HG03064 (cell line): ENCODE results near the gene RCAN3.
"Not testable (repeated sequence)": the region's sequence is repeated elsewhere in the genome, so short reads cannot be mapped to it uniquely, and the experiment has no call there.

ENCODE experiments used
- ATAC-seq: cut with Tn5 transposase; IDR thresholded peaks from one replicate; pipeline ENCODE4 v1.9.1; 2021; ENCODE audit warnings: low read depth; ENCODE audit not compliant: unreplicated experiment

RCAN3 gene

DNA sequence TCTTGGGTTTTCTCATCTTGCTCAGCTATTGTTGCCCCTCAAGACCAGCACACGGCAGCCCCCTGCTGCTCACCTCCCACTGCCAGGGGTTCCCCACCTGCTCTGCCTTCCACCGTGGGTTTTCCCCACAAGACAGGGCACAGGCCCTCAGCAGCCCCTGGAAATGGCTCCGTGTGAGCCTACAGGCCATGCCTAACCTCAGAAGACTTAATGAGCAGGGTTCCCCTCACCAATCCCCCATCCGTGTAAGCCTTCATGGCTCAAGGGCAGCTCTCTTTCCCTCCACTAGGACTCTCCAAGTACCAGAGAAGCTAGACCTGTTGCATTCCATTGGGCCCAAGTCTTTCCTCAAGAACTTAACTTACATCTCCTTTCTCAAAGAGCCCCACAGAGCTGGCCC lies 18.4 kb upstream of the RCAN3 start:
- ATAC-seq: no peak

DNA sequence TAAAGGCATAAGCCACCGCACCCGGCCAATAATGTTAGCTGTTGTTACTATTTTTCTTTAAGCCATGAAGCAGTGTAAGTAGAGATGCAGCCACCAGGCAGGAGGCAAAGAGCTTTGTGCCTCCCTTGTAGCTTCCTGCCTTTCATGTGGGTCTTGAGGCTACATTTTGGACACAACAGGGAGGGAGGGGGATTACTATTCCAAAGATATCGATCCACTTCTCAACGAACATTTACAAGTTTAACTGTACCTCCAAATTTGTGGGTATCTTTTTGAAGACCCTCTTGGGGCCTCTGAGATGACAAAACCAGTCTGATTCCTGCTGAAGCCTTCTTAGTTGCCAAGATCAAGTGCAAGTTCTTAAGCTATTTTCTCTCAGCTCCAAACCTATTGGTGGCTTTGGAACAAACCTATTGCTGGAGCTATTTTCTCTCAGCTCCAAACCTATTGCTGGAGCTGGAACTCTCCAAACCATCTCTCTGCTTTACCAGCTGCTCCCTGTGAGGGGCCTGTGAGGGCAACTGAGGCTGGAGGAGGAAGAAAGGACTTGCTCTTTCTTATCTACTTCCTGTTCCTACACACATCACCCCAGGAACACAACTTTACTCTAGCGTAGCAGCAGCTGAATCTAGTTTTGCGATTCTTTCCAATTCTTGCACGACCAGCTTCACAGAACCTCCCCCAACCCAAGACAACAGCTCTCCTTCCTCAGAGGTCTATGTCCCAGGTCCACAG lies 16.1 kb upstream of the RCAN3 start:
- no peak for ATAC-seq

DNA sequence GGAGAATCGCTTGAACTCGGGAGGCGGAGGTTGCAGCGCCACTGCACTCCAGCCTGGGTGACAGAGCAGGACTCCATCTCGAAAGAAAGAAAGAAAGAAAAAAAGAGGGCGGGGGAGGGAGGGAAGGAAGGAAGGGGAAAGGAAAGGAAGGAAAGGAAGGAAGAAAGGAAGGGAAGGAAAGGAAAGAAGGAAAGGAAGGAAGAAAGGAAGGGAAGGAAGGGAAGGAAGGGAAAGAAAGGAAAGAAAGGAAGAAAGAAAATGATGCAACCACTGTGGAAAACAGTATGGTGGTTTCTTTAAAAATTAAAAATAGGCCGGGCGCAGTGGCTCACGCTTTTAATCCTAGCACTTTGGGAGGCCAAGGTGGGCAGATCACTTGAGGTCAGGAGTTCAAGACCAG lies 15.2 kb upstream of the RCAN3 start:
- no peak for ATAC-seq

DNA sequence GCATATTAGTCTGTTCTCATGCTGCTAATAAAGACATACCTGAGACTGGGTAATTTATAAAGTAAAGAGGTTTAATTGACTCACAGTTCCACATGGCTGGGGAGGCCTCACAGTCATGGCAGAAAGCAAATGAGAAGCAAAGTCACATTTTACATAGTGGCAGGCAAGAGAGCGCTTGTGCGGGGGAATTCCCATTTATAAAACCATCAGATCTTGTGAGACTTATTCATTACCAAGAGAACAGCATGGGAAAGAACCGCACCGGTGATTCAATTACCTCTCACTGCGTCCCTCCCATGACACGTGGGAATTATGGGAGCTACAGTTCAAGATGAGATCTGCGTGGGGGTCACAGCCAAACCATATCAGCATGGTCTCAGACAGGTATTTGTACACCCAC lies 14.5 kb upstream of the RCAN3 start:
- not testable (repeated sequence) for ATAC-seq

DNA sequence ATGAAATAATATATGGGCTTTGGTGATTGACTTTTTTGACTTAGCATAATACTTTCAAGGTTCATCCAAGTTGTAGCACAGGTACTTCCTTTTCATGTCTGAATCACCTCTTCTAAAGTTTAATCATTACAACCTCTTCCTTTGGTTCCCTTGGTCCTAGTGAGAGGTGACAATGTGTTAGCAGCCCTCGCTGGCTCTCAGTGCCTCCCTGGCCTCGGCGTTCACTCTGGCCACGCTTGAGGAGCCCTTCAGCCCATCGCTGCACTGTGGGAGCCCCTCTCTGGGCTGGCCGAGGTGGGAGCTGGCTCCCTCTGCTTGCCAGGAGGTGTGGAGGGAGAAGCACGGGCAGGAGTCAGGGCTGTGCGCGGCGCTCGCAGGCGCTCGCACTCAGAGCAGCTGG lies 13.0 kb upstream of the RCAN3 start:
- ATAC-seq: no peak

DNA sequence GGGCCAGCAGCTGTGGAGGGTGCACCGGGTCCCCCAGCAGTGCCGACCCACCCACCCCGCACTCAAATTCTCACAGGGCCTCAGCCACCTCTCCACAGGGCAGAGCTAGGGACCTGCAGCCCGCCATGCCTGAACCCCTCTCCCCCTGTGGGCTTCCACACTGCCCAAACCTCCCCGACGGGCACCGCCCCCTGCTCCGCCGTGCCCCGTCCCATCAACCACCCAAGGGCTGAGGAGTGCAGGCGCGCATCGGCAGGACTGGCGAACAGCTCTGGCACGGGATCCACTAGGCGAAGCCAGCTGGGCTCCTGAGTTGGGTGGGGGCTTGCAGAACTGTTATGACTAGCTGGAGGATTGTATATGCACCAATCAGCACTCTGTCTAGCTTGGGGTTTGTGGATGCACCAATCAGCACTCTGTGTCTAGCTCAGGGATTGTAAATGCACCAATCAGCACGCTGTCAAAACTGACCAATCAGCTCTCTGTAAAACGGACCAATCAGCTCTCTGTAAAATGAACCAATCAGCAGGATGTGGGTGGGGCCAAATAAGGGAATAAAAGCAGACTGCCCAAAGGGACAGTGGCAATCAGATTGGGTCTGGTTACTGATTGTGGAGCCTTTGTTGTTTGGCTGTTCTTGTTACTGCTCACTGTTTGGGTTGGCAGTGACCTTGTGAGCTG lies 12.4 kb upstream of the RCAN3 start:
- ATAC-seq: no peak

DNA sequence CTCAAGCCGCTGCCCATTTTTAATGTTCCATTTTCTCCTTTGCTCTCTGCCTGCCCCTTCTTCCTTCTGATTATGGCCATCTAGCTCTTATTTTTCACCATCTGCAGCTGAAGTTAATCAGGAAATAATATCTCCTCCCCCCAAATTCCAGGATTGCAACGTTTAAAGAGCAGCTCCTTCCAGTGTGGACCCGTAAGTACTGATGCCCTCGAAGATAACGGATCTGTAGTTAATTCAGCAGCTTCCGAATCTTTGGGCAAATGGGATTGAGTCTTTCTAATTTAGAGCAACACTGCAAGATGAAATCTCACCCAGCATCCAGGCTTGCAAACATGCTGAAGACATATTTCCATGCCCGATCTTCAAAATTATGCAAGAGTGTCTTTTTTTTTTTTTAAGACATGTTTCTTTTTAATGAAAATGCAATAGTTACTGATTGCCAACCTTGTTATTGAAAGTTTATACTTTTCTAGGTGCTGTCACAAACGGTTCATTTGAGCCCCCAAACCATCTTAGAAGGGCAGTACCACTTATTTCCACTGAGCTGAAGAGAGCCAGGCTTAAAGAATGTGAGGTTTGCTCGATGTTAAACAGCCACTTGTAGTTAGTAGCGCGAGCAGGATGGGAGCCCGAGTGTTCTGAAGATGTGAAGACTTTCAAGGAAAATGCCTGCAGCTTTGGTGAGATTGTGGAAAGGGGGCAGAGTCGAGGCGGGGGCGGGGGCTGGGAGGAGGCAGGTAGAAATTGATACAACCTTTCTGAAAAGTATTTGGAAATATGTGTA lies 10.9 kb upstream of the RCAN3 start:
- no peak for ATAC-seq

DNA sequence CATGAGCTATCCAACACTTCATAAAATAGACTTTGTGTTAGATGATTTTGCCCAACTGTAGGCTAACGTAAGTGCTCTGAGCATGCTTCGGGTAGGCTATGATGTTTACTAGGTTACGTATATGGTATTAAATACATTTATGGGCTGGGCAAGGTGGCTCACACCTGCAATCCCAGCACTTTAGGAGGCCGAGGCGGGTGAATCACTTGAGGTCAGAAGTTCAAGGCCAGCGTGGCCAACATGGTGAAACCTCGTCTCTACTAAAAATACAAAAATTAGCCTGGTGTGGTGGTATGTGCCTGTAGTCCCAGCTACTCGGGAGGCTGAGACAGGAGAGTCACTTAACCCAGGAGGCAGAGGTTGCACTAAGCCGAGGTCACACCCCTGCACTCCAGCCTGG lies 9.7 kb upstream of the RCAN3 start:
- ATAC-seq: not testable (repeated sequence)

DNA sequence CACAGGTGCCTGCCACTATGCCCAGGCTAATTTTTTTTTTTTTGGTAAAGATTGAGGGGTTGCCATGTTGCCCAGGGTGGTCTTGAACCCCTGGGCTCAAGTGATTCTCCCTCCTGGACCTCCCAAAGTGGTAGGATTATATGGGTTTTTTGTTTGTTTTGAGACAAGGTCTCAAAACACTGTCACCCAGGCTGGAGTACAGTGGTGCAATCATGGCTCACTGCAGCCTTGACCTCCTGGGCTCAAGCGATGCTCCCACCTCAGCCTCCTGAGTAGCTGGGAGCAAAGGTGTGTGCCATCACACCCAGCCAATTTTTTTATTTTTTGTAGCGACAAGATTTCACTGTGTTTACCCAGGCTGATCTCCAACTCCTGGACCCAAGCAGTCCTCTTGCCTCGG lies 8.9 kb upstream of the RCAN3 start:
- ATAC-seq: no peak

DNA sequence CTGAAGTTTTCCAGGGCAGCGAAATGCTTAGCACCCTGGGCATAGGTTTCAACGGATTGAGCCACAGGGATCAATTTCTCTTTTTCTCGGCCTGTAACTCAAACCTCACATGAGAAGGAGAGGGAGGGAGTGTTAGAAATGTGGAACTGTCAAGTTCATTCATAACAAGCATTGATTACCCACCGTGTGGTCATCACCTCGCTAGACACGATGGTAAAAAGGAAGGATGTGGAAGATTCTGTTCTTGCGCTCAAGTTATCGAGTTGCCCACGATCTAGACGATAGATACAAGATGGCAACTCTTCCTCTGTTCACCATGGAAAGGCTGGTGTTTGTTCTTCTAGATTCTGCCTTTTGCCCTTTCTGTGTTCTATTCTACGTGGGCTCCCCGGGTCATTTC lies 4.0 kb upstream of the RCAN3 start:
- ATAC-seq: no peak

DNA sequence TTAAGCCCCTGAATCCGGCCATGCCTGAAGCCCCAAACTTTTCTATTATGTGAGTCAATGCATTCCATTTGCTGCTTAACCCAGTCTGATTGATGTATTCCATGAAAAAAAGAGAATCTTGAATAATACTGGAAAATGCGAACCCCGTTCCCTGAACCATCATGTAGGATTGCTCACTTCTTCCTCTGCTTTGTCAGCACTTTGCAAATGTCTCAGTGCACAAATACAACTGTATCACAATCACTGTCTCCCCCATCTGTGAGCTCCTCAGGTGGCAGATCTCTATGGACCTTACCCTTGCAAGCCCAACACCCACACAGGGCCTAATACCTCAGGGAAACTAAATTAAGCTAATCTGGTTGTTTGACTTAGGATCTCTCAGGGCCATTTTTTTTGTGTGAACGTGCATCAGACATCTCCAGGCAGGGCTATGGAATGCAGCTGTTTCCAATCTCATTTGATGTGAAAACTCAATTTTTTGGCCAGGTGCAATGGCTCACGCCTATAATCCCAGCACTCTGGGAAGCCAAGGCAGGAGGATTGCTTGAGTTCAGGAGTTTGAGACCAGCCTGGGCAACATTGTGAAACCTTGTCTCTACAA lies 2.1 kb upstream of the RCAN3 start:
- no peak for ATAC-seq

DNA sequence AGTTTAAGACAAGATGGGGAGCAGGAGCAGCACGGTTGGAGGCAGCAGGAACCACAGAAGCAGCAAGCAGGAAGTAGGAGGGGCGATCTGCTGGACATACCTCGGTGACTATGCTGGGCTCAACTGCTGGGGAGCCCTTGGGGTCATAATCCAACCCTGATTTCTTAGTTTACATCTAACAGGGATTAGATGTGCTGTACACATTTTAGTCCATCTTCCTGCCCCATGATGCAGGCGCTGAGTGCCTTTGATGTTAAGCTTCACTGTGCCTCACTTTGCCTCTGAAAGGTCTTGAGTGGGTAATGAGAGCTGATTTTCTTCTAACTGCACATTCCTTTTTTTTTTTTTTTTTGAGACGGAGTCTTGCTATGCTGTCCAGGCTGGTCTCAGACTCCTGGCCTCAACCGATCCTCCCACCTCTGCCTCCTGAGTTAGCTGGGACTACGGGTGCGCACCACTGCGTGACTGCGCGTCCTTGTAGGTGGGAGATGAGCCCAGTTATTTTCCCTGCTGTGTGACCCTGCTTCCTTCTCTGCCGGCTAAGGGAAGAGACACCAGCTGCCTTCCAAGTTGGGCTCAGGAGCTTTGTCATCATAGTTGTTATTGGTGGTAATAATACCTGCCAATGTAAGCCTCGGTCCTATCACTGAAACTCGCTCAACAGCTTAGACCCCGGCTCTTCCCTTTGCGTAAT lies 1.1 kb upstream of the RCAN3 start:
- ATAC-seq: no peak

DNA sequence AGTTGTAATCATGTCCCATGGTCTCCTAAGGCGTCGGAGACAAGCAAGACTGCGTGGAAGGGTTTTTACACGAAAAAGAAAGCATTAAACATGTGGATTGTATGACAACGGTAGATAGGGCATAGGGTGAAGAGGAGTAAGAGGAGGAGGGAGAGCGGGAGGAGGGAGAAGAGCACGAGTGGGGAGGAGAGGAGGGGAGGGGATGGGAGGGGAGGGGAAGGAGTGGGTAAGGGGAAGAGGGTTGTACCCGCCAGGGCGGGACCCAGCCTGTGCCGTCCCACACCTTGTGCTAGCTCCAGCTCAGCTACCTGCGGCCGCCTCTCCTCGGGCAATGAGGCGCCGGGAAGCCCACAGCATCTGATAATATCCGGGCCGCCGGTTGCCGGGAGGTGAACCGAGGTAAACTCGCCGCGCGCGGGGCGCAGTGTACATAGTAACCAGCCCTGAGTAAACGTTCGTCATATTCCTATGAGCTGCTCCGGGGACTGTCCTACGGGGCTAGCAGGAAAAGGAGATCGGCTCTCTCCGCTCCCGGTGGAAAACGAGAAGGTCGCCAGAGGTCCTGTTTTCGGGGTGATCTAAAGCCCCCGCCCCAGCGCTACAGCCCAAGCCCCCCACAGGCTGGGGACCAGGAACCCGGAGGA lies 449 bp upstream of the RCAN3 start:
- no peak for ATAC-seq

DNA sequence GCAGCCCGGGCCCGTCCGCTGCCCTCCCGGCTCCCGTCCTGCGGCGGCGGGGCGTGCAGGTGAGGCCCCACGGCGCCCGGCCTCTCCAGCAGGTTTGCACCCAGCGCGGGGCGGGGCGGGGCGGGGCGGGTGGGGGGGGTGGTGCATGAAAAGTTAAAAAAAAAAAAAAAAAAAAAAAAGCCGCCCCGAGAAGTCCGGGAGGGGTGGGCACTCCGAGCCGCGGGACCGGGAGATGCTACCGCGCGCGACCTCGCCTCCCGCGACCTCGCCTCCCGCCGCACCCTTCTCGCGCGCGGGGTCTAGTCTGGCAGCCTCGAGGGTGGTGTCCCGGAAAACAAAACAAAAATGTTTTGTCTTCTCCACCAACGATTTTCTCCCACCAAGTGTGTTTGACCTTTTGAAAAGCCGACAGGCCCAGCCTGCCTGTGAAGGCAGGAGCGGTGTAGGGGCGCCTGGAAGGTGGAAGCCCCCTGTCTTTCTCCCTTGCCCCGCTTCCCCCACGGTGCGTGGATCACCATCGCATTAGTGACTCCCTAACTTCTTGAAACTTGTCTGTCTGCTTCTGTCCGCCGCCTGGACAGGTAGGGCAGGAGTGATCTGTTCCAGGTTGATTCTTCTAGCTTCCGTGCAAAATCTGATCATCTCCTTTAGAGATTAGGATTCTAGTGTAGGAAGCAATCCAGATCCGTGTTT lies 569 bp downstream of the RCAN3 start:
- ATAC-seq: no peak

DNA sequence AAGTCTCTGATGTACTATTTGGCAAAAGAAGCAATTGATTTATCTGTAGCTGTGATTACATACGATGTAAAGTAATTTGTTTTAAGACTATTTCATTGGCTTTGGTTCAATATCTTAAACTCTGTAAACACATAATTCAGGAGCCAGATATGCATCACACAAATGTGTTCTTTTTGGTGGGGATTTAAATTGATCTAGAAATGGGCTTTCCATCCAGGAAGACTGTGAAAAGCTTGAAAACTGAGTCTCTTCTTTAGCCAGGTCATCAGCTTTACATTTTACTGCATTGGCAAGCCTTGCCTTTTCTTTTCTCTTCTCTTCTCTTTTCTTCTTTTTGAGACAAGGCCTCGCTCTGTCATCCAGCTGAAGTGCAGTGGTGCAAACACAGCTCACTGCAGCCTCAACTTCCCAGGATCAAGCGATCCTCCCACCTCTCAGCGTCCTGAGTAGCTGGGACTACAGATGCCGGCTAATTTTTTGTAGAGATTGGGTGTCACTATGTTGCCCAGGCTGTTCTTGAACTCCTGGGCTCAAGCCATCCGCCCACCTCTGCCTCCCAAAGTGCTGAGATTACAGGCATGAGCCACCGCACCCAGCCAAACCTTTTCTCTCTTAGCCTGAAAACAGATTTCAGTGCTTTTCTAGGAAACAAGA lies 1.4 kb downstream of the RCAN3 start:
- ATAC-seq: no peak

DNA sequence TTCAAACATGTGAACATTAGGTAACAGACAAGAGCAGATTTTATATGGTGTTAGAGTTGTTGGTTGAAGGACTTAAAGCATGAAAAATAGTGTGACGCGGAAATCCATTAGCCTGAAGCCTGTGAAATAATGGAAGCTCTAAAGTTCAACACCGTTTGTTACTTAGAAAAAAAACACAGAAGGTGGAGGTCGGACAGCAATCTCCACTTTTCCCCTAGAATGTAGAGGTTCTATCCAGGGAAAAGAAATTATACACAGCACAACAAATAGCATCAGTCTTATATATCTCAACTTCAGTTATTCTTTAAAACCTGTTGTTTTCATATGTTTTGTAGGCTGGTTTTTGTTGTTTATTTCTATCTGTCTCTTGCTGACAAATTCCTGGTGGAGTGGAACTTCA lies 1.9 kb downstream of the RCAN3 start:
- ATAC-seq: no peak

DNA sequence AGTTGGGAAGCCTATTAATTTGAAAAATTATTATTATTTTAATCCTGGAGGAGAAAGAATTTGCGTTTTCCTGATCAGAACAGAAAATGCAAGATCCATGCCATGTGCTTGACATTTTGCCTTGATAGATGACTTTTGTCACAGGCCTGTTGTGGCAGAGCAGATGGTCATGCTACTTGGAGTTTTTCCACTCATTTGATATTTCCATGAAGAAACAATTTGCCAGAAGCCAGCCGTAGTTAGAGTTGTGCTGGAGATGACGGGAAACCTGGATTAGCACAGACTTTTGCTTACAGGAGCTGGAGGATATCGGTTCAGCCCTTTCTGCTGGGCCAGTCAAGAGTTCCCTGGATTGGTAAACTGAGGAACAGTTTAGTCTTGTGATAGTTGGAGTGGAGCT lies 3.2 kb downstream of the RCAN3 start:
- no peak for ATAC-seq

DNA sequence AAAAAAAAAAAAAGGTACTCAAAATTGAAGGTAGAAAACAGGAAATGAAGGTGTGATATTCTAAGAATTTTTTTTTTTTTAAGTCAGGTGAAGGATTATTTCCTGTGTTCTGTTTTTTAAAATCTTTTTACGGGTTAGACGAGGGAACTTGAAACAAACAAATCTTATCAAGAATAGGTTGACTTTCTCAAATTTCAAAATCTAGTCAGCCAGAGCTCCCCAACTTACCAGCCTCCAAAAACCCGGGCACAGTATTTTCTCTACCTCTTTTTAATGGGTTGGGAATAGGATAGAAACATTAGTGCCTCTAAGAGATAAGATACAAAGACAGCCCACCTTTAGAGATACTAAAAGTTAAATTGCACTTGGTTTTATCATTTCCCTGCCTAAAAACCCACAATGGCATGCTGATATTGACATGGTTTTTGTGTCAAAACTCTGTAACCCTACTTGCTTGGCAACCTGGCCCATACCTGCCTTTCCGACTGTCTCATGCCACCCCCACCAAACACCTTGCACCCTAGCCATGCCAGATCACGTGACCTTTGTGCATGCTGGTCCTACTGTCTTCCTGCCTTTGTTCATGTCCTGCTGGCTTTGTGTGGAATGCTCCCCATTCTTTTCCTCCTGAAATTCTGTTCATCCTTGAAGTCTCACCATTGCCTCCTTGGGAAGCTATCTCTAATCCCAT lies 4.2 kb downstream of the RCAN3 start:
- no peak for ATAC-seq

DNA sequence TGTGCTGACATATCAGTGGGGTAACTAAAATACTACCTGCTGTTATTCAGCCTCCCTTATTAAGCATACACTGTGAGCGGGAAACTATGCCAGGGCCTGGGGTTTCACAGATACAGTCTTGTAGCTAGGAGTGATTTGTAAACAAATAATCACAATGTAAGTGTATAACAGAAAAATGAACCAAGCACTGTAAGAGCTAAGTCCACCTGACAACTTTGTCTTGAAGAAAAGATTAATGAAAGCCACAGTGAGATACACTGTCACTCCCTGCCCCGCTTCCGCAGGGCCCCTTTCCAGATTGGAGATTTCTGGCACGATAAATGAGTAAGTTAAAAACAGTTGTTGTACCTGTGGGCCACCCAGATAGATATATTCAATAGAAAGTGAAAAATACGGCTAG lies 4.8 kb downstream of the RCAN3 start:
- no peak for ATAC-seq
